NB4 (cell line): ENCODE results near the gene OLFML2A.
"Not testable (repeated sequence)": the region's sequence is repeated elsewhere in the genome, so short reads cannot be mapped to it uniquely, and the experiment has no call there.

Experiments used
- DNase-seq: peaks from one replicate; pipeline ENCODE4 v3.0.0; 2010; ENCODE audit warnings: low read depth
- H3K4me3 ChIP-seq: one replicate; pipeline ENCODE4 v1.5.1; 2011; ENCODE audit warnings: mild to moderate bottlenecking, low read depth, low read length, moderate library complexity
- MYC ChIP-seq: IDR thresholded peaks from 2 replicates; pipeline ENCODE4 v1.6.1; 2011; ENCODE audit warnings: low read depth, low read length
- POLR2A ChIP-seq: IDR thresholded peaks from 2 replicates; pipeline ENCODE4 v1.6.1; 2011; ENCODE audit warnings: mild to moderate bottlenecking; ENCODE audit not compliant: insufficient read length; ENCODE audit errors: extremely low read depth
- TF ChIP-seq, protein P1 (sequence below): IDR thresholded peaks from 2 replicates; pipeline ENCODE4 v1.6.1; 2011; ENCODE audit warnings: low read depth, low read length
- TF ChIP-seq, protein P2 (sequence below): IDR thresholded peaks from one replicate; pipeline ENCODE4 v1.5.1; 2012; ENCODE audit warnings: low read depth, low read length

The OLFML2A gene

DNA sequence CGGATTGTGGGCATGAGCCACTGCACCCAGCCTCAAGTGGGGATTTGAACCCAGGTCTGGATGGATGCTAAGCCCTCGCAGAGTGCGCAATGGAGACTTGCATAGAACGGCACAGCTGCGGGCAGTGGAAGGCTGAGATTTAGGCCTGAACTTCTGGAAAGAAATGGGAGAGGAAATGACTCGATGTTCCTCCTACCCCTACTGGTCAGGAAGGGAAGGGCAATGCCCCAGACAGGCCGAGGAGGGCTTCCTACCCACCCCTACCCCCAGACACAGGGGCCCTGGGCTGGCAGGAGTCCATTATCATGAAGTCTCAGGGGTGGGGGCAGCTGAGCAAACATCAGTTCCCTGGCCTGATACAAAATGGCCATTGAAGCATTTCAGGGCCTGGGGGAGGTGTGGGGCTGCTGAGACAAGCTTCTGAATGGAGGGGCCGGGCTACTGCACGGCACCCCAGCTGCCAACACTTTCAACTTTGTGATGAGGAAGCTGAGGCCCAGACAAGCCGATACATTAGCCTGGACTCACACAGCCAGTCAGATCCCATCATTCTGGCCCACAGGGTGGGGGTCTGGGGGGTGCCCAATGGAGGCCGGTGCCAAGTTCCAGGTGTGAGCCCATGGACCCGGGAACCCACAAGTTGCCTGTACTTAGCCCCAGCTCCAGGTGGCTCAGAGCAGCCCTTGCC is 62.8 kb downstream of the OLFML2A start:
- TF ChIP-seq, protein P1, sequence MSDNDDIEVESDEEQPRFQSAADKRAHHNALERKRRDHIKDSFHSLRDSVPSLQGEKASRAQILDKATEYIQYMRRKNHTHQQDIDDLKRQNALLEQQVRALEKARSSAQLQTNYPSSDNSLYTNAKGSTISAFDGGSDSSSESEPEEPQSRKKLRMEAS = no peak
- TF ChIP-seq, protein P2, sequence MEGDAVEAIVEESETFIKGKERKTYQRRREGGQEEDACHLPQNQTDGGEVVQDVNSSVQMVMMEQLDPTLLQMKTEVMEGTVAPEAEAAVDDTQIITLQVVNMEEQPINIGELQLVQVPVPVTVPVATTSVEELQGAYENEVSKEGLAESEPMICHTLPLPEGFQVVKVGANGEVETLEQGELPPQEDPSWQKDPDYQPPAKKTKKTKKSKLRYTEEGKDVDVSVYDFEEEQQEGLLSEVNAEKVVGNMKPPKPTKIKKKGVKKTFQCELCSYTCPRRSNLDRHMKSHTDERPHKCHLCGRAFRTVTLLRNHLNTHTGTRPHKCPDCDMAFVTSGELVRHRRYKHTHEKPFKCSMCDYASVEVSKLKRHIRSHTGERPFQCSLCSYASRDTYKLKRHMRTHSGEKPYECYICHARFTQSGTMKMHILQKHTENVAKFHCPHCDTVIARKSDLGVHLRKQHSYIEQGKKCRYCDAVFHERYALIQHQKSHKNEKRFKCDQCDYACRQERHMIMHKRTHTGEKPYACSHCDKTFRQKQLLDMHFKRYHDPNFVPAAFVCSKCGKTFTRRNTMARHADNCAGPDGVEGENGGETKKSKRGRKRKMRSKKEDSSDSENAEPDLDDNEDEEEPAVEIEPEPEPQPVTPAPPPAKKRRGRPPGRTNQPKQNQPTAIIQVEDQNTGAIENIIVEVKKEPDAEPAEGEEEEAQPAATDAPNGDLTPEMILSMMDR = peak; percentile 33
- TF ChIP-seq POLR2A (no peak), MYC (no peak)
- no peak for DNase-seq
- H3K4me3 ChIP-seq = no peak overlapping the region

DNA sequence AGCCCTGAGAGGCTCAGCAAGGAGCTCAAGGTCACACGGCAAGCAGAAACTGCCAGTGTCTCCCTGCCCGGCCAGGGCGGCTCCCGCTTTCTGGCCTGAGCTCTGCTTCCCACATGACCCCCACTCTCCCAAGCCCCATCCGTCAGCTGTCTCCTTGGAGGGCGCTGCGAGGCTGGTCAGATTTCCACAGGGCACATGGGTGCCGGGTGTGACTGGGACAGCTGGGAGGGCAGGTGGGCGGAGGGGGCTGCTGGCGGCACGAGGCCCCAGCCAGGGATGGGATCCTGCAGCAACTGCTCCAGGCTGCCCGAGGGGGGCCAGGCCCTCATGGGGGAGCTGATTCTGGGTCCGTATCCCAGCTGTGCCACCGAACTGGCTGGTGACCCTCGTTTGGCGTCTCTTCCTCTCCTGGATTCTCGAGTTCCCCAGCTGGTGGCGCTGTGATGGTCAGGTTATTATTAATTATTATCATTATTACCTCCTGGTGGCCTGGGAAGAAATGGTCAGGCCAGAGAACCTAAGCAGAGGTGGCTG is 63.4 kb downstream of the OLFML2A start:
- TF ChIP-seq MYC = no peak
- TF ChIP-seq, protein P2 = peak; percentile 30
- no peak for DNase-seq
- H3K4me3 ChIP-seq = no peak overlapping the region

DNA sequence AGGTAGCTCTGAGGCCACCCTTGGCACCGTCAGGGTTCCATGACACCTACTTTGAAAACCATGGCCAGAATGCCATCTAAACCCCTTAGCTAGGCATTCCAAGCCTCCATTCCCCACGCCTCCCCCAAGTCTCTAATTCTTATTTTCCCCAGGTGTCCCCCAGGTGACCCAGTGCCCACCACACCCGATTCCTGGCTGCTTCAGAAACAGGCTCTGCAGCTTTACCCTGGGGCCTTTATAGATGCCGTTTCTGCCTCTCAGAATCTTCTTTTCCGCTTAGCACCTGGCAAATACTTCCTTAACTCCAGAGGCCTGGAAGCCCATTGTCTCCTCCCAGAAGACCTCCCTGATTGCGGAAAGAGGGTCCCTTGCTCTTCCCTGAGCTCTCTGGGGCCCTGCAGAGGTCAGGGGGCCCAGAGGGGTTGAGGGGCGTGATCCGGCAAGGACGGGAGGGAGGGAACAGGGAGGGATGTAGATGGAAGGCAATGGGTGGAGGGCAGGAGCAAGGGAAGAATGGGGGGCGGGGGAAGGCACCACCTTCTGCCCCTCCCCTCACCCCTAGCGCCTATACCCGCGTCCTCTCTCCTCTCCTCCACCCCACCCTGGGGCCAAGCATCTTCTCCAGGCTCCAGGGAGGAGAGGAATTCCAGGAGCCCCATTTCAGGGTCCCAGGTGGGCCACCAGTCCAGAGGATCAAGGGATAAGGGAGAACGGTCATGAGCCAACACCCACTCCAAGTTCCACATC is 64.3 kb downstream of the OLFML2A start:
- no peak overlapping the region for H3K4me3 ChIP-seq
- no peak for DNase-seq
- TF ChIP-seq MYC = no peak
- TF ChIP-seq, protein P2 = no peak

DNA sequence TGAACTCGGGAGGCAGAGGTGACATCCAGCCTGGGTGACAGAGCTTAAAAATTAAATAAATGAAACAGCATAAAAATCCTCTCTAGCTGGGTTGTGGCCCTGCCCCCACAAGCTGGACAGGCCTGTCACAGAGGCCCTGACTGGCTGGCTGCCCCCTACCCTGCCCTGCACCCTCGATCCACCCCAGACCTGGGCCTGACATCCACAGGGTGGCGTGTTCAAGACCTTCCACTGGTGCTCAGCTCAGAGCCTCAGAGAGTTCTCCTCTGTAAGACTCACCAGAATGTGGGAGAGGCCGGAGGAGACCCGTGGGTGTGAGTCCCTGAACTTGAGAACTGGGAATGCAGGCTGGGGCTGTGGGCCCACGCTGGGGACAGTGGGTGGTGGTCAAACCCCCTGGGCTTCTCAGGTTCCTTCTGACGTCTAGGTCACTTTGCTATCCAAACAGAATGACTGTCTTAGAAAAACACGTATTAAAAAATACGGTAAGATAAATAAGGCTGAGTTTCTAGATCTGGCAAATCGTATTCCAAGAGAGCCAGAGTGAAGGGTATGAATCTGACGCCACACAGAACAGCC is 66.6 kb downstream of the OLFML2A start:
- no peak overlapping the region for H3K4me3 ChIP-seq
- TF ChIP-seq, protein P1 = no peak
- TF ChIP-seq POLR2A (no peak), MYC (no peak)
- TF ChIP-seq, protein P2 = no peak
- no peak for DNase-seq

DNA sequence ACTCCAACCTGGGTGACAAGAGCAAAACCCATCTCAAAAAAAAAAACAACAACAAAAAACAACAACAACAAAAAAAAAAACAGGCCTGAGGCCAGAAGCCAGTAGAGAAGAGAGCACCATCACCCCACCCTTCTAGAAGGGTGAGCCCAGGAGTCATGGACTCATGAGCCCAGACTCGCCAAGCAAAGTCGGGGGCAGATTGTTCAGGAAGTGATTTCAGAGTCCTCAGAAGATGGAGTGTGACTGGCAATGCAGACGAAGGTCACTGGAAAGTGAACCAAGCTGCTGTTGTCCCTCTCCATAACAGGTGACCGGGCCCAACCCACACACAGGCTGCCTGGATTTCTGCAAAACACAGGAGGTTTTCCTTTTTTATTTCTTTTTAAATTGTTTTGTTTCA is 67.4 kb downstream of the OLFML2A start:
- TF ChIP-seq MYC = no peak
- TF ChIP-seq, protein P1 = no peak
- TF ChIP-seq POLR2A = no peak
- no peak overlapping the region for H3K4me3 ChIP-seq
- DNase-seq = no peak

DNA sequence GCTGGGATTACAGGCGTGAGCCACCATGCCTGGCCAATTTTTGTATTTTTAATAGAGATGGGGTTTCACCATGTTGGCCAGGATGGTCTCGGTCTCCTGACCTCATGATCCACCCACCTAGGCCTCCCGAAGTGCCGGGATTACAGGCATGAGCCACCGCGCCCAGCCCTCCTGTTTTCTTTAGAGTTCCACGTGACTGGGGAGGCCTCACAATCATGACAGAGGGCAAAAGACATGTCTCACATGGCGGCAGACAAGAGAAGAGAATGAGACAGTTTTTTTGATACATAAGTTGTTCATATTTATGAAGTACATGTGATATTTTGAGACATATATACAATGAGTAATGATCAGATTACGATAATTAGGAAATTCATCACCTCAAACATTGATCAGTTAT is 69.5 kb downstream of the OLFML2A start:
- not testable (repeated sequence) for DNase-seq, H3K4me3 ChIP-seq

DNA sequence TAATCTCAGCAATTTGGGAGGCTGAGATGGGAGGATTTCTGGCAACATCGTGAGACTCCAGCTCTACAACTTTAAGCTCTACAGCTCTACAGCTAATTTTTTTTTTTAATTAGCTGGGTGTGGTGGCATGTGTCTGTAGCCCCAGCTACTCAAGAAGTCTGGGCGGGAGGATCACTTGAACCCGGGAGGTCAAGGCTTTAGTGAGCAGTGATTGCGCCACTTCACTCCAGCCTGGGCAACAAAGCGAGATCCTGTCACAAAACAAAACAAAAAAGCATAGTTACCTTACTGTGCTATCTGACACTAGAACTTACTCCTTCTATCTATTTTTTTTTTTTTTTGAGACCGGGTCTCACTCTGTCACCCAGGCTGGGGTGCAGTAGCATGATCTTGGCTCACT is 70.0 kb downstream of the OLFML2A start:
- no peak for TF ChIP-seq POLR2A
- TF ChIP-seq, protein P1 = no peak
- TF ChIP-seq, protein P2 = no peak
- no peak for TF ChIP-seq MYC
- no peak overlapping the region for H3K4me3 ChIP-seq
- no peak for DNase-seq
